GM21381 (cell line): Measurements from ENCODE around the gene SLC36A4.
"Not testable (repeated sequence)": the region's sequence is repeated elsewhere in the genome, so short reads cannot be mapped to it uniquely, and the experiment has no call there.

Source experiments
- ATAC-seq: cut with Tn5 transposase; IDR thresholded peaks from one replicate; pipeline ENCODE4 v1.9.1; 2021; ENCODE audit warnings: mild to moderate bottlenecking, moderate library complexity; ENCODE audit not compliant: unreplicated experiment

SLC36A4 gene

DNA sequence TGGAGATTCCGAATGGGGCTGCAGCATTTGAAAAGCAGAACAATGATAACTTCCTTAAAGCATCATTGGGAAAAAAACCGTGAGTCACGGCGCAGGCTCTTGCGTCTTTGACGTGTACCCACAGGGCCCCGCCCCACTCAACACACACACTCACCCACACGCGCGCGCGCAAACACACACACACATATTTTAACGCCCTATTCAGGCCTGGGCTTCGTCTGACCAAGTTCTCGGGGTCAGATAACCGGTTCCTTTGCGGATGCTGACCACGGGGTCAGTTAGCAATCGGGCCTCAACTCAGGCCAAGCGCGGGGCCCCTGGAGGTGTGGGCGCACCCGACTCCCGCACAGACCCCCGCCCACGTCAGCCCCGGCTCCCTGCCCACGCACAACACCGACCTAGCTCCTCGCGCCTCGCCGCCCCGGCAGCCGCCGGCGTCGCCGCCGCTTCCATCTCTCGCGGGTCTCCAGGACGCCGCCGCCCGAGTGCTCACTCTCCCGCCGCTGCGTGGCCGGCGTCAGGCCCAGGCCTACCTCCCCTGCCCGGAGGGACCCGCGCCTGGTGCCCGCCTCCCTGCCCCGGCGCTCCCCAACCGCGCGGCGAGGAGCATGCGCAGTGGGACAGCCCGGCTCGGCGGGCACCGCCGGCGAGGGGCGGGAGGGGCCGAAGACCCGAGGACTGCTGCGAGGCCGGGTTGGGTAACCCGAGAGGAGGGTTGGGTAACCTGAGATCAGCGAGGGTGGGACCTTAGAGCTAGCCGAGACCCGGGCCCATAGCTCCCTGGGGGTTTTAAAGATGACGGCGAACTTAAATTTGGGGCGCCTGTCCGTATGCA, at the start of gene SLC36A4:
Gene SLC36A4, minus strand, starts transcription at position 612 of the 835 bp plus-strand sequence. Its CDS starts 159 bp downstream, at position 453.
- peak; percentile 90 for ATAC-seq

DNA sequence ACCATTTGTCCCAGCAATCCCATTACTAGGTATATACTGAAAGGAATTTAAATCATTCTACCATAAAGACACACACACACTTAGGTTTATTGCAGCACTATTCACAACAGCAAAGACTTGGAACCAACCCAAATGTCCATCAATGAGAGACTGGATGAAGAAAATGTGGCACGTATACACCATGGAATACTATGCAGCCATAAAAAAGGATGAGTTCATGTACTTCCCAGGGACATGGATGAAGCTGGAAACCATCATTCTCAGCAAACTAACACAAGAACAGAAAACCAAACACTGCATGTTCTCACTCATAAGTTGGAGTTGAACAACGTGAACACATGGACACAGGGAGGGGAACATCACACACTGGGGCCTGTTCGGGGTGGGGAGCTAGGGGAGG, 49.0 kb upstream of the SLC36A4 start:
- ATAC-seq = not testable (repeated sequence)

GRCh38 chr11:93244018-93244417, 46.2 kb upstream of the SLC36A4 start:
- no peak for ATAC-seq

DNA sequence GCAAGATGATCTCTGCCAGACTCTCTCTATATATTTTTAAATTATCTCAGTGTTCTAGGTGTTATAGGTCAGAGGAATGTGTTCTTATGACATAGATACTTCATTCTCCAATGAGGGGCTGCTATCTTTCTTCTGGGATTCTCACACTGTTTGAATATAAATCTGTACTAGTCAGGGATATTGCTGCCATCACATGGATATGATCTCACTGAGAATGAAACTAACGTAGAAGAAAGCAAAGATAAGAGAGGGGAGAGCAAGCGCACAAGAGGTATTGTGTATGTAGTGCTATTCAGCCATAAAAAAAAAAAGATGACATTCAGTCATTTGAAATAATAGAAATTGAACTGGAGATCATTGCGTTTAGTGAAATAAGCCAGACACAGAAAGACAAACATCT, 42.2 kb upstream of the SLC36A4 start:
- ATAC-seq = no peak

DNA sequence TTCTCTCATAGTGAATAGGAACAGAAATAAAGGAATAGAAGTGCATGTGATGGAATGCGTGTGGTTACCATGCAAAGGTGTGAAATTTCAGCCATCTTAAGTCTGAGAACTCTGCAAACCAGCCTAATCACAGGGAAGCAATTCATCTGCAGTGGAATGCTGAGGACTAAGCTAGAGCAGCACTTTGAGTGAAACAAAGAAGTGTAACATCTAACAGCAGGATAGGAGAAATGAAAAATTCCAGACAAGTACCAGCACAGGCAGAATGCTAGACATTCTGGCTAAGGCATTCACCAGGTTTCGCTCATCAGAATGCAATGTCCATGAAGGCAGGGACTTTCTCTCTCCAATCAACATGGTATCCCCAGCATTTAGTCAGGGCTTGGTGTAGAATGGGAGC, 41.2 kb upstream of the SLC36A4 start:
- no peak for ATAC-seq

DNA sequence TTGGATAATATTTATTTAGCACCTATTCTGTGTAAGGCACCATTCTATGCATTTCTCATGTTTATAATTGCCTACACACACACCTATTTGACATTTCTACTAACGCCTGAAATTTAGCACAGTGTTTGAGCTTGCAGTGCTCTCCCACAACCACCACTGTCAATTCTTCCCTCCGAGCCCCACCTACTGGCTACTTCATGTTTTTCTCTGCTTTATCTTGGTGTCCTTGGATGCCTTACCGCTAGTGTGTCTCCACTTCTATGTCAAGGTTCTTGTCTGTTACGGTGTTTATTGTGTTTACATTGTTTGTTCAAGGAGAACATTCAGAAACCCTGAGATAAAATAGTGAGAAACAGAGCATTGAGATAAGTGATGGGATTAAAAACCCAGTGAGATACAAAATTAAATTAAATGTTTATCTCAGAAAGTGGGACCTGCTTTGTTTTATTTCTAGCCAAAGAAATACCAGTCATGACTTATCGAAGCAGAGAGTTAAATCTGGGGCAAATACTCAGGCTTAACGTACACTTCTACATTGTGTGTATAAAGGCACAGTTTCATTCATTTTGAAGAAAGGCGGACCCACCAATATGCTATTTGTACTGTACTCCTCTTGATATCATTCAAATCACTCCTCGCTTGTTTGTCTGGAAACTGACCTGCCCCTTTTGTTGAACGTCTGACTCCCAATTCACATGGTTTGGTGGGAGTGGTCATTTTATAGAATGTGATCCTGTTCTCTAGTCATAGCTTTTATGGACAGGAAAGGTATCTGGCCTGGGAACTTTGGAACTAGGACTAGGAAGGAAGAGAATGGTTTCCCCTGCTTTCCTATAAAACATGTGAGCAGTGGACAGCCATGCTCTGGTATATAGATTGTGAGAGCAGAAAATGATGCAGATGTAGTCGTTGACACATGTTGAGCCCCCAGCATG, 39.2 kb upstream of the SLC36A4 start:
- peak; percentile 50 for ATAC-seq

- peak; percentile 99 for ATAC-seq
Observed at GRCh38 chr11:93234602-93235207, 36.9 kb upstream of the SLC36A4 start.

DNA sequence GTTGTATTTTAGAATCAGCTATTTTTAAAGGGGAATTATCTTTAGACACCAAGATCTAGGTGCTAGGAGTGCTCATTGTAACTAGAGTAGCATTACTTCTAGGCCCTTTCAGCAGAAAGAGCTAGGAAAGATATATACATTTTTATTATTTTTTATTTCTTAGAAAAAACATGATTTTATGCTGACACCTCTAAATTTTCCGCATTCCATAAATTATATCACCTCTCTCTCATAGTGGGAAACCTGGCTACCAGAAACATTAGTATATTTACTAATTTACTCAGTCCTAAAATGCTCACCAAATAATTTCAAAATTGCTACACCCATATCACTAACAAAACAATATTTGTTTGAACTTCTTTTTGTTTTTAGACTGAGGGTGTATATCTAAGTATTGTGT, 32.1 kb upstream of the SLC36A4 start:
- no peak for ATAC-seq

DNA sequence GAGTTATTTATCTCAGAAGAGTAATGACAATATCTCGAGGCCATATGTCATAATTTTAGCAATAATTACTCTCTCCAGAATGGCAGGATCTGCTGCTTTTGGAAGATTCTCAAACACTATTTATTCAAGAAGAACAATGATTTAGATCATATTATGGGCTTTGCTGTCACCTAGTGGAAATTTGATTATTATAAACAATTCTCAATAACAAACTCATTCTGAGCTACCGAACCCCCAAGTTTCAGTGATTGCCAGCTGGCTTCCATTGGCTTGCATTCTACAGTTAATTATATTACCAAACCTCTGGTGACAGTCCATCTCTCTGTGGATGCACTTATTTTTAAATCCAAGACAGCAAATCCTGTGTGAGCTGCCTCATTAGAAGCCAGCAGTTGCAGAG, 27.9 kb upstream of the SLC36A4 start:
- no peak for ATAC-seq

DNA sequence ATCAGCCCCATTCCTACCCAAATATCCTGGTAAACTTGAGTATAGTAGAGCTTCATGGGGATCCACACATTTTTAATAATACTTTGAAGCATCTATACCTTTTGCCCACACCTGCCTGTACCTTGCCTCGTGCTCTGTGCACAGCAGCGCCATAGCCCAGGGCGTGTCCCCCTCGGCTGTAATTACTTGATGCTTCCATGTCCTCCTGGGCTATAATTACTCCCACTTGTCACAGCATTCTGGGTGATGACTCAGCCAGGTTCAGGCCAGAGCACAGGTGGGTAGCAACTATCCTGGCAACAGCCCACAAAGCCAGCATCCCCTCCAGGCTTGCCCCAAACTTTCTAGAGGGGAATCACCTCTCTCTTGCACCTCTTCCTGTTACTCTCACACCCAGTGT, 23.7 kb upstream of the SLC36A4 start:
- no peak for ATAC-seq

DNA sequence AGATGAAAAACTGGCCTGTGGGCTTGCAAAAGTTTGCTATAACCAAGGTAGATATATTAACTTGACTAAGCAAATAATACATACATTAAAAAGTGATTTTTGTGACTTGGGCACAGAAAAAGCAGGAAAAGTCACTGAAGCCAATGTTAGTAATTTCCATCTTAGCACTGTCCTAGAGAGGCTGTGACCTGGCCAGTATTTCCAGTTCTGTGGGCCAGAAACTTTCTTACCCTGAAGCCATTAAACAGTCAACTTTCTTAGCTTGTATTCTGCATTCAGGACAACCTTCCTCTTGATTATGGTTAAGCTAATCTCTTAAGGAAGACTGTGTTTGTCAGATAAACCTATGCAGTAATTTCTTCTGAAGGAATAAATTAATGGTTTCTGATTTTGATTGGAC, 22.3 kb upstream of the SLC36A4 start:
- ATAC-seq = no peak

DNA sequence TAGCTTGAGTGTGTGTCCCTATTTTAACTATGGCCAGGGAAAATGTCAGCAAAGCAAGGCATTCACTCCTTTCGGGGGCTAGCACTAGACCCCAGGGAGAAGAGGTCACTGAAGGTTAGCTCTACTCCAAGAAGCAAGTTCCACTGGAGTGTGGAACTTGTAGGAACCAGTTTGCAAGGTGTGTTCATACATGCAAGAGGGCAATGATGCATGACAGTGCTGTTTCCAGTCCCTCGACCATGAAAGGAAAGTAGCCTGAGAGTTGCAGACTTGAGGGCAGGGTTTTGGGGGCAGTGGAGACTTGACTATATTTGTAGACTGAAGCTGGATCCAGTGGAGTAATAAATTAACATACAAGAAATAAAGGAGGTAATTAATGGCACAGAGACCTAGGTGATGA, 21.6 kb upstream of the SLC36A4 start:
- ATAC-seq = no peak

- ATAC-seq = no peak
Observed at GRCh38 chr11:93216511-93217101, 18.8 kb upstream of the SLC36A4 start.

- no peak for ATAC-seq
Observed at GRCh38 chr11:93213622-93214021, 15.8 kb upstream of the SLC36A4 start.

DNA sequence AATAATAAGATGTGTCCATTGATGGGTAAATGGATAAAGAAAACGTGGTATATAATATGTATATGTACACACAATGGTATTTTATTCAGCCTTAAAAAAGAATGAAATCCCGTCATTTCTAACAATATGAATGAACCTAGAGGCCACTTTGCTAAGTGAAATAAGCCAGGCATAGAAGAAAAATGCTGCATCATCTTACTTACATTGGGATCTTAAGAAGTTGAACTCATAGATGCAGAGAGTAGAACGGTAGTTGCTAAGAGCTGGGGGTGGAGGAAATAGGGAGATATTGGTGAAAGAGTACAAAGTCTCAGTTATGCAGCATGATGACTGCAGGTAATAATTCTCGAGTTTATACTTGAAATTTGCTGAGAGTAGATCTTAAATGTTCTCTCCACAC, 14.3 kb upstream of the SLC36A4 start:
- no peak for ATAC-seq

DNA sequence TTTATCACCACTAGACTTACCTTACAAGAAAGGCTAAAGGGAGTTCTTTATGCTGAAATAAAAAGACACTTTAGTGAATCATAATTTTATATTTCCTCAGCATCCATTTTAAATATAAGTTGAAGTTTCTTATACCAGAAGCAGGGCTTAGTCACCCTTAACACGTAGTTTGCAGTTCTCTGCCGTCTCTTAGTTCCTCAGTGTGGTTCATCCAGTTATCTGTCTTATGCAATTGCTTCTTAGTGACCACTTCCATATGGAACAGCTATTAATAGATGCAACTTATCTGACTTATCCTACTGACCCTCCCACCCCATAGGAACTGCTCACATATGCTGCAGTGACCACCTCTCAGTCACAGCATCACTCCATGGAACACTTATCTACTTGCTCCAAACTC, 11.7 kb upstream of the SLC36A4 start:
- ATAC-seq = no peak

GRCh38 chr11:93208663-93209270, 11.0 kb upstream of the SLC36A4 start:
- ATAC-seq = no peak

DNA sequence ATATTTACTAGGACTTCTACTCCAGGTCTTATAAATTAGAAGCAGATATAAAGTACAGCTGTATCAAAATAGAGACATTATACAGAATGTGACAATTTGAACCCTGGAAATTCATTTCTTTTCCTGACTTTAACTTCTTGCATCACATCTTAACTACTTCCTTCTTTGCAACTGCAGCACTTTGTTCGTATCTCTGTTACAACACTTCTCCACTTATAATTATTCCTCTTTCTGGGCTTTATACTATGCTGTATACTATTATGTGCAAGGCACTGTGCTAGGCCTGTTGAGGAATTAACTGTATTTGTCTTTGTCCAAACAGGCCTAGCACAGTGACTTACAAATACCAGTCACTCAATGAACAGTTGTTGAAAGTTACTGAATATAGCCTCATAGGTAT, 1.8 kb upstream of the SLC36A4 start:
- ATAC-seq = no peak

DNA sequence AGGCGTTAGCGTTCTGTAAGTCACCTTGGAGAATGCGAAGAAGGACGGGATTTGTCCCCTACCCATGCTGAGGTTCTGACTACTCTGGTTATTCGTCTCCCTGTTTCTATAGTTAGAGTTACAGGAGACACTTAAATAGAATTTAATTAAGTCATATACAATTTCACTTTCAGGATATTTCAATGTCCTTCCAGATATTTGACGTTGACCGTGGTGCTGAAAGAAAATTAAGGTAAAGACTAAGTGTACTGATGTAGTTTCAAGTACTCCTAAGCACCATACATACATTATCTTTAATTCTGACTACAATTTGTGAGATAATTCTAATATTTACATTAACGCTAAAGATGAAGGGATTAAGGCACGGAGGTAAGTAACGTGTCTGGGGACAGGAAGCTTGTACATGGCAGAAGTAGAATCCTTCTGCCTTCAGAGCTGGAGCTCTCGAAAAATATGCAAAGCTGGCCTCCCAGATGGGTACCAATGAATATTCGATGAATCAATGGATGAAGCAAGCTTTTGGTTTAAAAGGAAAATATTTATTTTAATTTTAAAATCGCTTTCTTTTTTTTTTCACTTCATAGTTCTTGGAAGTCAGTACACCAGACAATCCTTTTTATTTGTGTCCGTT, 539 bp upstream of the SLC36A4 start:
- ATAC-seq = no peak

- ATAC-seq = peak; percentile 20
Observed at GRCh38 chr11:93196816-93197379, 893 bp downstream of the SLC36A4 start.
